Stimulated activated naive B cell treated with anti-CD40 and anti-IgM and Interleukin-4, amounts not matched to agents 10 μg/mL and 1 μg/mL and 100 μg/mL, for 72 hours (primary cell): ENCODE results near the gene ADPRM.
"Not testable (repeated sequence)": the region's sequence is repeated elsewhere in the genome, so short reads cannot be mapped to it uniquely, and the experiment has no call there.

Experiments used
- ATAC-seq, 2 donors: fragments of 150-1000 bp; cut with Tn5 transposase; replicated peaks; 2 replicates each; pipeline ENCODE4 v1.10.0; 2021; ENCODE audit warnings: moderate library complexity in 1 of 2
- DNase-seq: peaks from one replicate; pipeline ENCODE4 v3.0.0; 2021
- H3K27ac Mint-ChIP-seq: one replicate; pipeline ENCODE4 v1.8.0; 2022; ENCODE audit warnings: mild to moderate bottlenecking, mixed read lengths
- H3K27me3 Mint-ChIP-seq, 2 donors: one replicate each; pipeline ENCODE4 v1.8.0; 2022; ENCODE audit warnings: mixed read lengths in 2 of 2
- H3K36me3 Mint-ChIP-seq, 2 donors: one replicate each; pipeline ENCODE4 v1.8.0; 2022; ENCODE audit warnings: mixed read lengths in 2 of 2, mild to moderate bottlenecking in 1 of 2
- H3K4me1 Mint-ChIP-seq, 2 donors: one replicate each; pipeline ENCODE4 v1.8.0; 2022; ENCODE audit warnings: mixed read lengths in 2 of 2, mild to moderate bottlenecking in 1 of 2
- H3K4me3 Mint-ChIP-seq, 2 donors: one replicate each; pipeline ENCODE4 v1.8.0; 2022; ENCODE audit warnings: mild to moderate bottlenecking in 2 of 2, mixed read lengths in 2 of 2, moderate library complexity in 1 of 2
- H3K9me3 Mint-ChIP-seq, 2 donors: one replicate each; pipeline ENCODE4 v1.8.0; 2022; ENCODE audit warnings: mixed read lengths in 2 of 2, mild to moderate bottlenecking in 1 of 2

The ADPRM gene

GRCh38 chr17:10668775-10669174 is 28.6 kb upstream of the ADPRM start:
- H3K27ac Mint-ChIP-seq: no peak overlapping the region
- no peak overlapping the region for H3K4me3 Mint-ChIP-seq
- H3K9me3 Mint-ChIP-seq: no peaks in the 10 kb centered on the region
- H3K27me3 Mint-ChIP-seq: no peaks in the 10 kb centered on the region
- no peak for DNase-seq
- H3K36me3 Mint-ChIP-seq: peaks cover 18 to 24% of the 10 kb centered on the region in 2 donors
- ATAC-seq: no peak
- H3K4me1 Mint-ChIP-seq: no peaks in the 10 kb centered on the region

GRCh38 chr17:10673312-10673711 is 24.1 kb upstream of the ADPRM start:
- H3K27ac Mint-ChIP-seq: no peak overlapping the region
- ATAC-seq (no peak), DNase-seq (no peak)
- peaks cover 11 to 30% of the 10 kb centered on the region in 2 donors for H3K36me3 Mint-ChIP-seq
- no peak overlapping the region for H3K4me3 Mint-ChIP-seq
- H3K4me1 Mint-ChIP-seq: no peaks in the 10 kb centered on the region
- no peaks in the 10 kb centered on the region for H3K27me3 Mint-ChIP-seq
- H3K9me3 Mint-ChIP-seq: no peaks in the 10 kb centered on the region

GRCh38 chr17:10674704-10675103 is 22.7 kb upstream of the ADPRM start:
- Mint-ChIP-seq H3K36me3 (peaks cover 14 to 37% of the 10 kb centered on the region in 2 donors), H3K27ac (no peak overlapping the region), H3K4me3 (no peak overlapping the region), H3K9me3 (no peaks in the 10 kb centered on the region), H3K27me3 (no peaks in the 10 kb centered on the region), H3K4me1 (no peaks in the 10 kb centered on the region)
- DNase-seq (no peak), ATAC-seq (no peak)

GRCh38 chr17:10681866-10682446 is 15.4 kb upstream of the ADPRM start:
- no peak for DNase-seq
- Mint-ChIP-seq H3K36me3 (peaks cover 33 to 50% of the 10 kb centered on the region in 2 donors), H3K27ac (no peak overlapping the region), H3K4me1 (peaks cover 0 to 1% of the 10 kb centered on the region in 2 donors), H3K27me3 (no peaks in the 10 kb centered on the region), H3K9me3 (no peaks in the 10 kb centered on the region), H3K4me3 (no peak overlapping the region)
- no peak for ATAC-seq

GRCh38 chr17:10683853-10684252 is 13.5 kb upstream of the ADPRM start:
- no peak overlapping the region for H3K27ac Mint-ChIP-seq
- H3K36me3 Mint-ChIP-seq: peaks cover 35 to 47% of the 10 kb centered on the region in 2 donors
- no peaks in the 10 kb centered on the region for H3K9me3 Mint-ChIP-seq
- no peak overlapping the region for H3K4me3 Mint-ChIP-seq
- no peak for DNase-seq
- ATAC-seq: no peak
- H3K4me1 Mint-ChIP-seq: peaks cover 0 to 1% of the 10 kb centered on the region in 2 donors
- H3K27me3 Mint-ChIP-seq: no peaks in the 10 kb centered on the region

- Mint-ChIP-seq H3K4me3 (no peak overlapping the region), H3K27me3 (no peaks in the 10 kb centered on the region), H3K4me1 (peaks cover 14 to 16% of the 10 kb centered on the region in 2 donors), H3K9me3 (no peaks in the 10 kb centered on the region), H3K27ac (no peak overlapping the region), H3K36me3 (peaks cover 37 to 56% of the 10 kb centered on the region in 2 donors)
- DNase-seq (no peak), ATAC-seq (no peak)
These were observed 9.9 kb upstream of the ADPRM start for GRCh38 chr17:10687499-10687898.

- peak overlapping the region; percentile 92 for H3K4me3 Mint-ChIP-seq
- H3K27me3 Mint-ChIP-seq, H3K27ac Mint-ChIP-seq, ATAC-seq, H3K9me3 Mint-ChIP-seq, DNase-seq: not testable (repeated sequence)
- peaks cover 22 to 33% of the 10 kb centered on the region in 2 donors for H3K36me3 Mint-ChIP-seq
- H3K4me1 Mint-ChIP-seq: peaks cover 19 to 41% of the 10 kb centered on the region in 2 donors
These were observed 1.5 kb upstream of the ADPRM start for GRCh38 chr17:10695875-10696407.

- Mint-ChIP-seq H3K36me3 (peaks cover 10 to 19% of the 10 kb centered on the region in 2 donors), H3K4me1 (peaks cover 28 to 53% of the 10 kb centered on the region in 2 donors), H3K27me3 (no peaks in the 10 kb centered on the region), H3K9me3 (no peaks in the 10 kb centered on the region), H3K4me3 (peak overlapping the region; percentile 92), H3K27ac (peak overlapping the region; percentile 96)
- no peak for DNase-seq
- no peak for ATAC-seq
These were observed 863 bp downstream of the ADPRM start for GRCh38 chr17:10698096-10698818.

- ATAC-seq: no peak
- peaks cover 4 to 8% of the 10 kb centered on the region in 2 donors for H3K36me3 Mint-ChIP-seq
- no peak for DNase-seq
- H3K9me3 Mint-ChIP-seq: no peaks in the 10 kb centered on the region
- H3K27me3 Mint-ChIP-seq: no peaks in the 10 kb centered on the region
- peaks cover 27 to 46% of the 10 kb centered on the region in 2 donors for H3K4me1 Mint-ChIP-seq
- peak overlapping the region; percentile 30 to 39 for H3K4me3 Mint-ChIP-seq
- peak overlapping the region; percentile 74 for H3K27ac Mint-ChIP-seq
These were observed 2.5 kb downstream of the ADPRM start for GRCh38 chr17:10699856-10700255.

- H3K27me3 Mint-ChIP-seq: no peaks in the 10 kb centered on the region
- peak overlapping the region; percentile 6 to 35 for H3K4me3 Mint-ChIP-seq
- H3K36me3 Mint-ChIP-seq: peaks cover 10 to 17% of the 10 kb centered on the region in 2 donors
- peak overlapping the region; percentile 84 for H3K27ac Mint-ChIP-seq
- peaks cover 30 to 46% of the 10 kb centered on the region in 2 donors for H3K4me1 Mint-ChIP-seq
- H3K9me3 Mint-ChIP-seq: no peaks in the 10 kb centered on the region
- ATAC-seq (peak; percentile 10 to 19), DNase-seq (no peak)
These were observed 5.2 kb downstream of the ADPRM start for GRCh38 chr17:10702574-10702973.

GRCh38 chr17:10705727-10706126 is 8.3 kb downstream of the ADPRM start:
- no peak overlapping the region for H3K27ac Mint-ChIP-seq
- H3K27me3 Mint-ChIP-seq: no peaks in the 10 kb centered on the region
- peaks cover 22 to 36% of the 10 kb centered on the region in 2 donors for H3K4me1 Mint-ChIP-seq
- no peaks in the 10 kb centered on the region for H3K9me3 Mint-ChIP-seq
- no peak for DNase-seq
- no peak overlapping the region for H3K4me3 Mint-ChIP-seq
- H3K36me3 Mint-ChIP-seq: peaks cover 19 to 31% of the 10 kb centered on the region in 2 donors
- ATAC-seq: no peak

- Mint-ChIP-seq H3K27me3 (no peaks in the 10 kb centered on the region), H3K4me3 (no peak overlapping the region), H3K4me1 (peaks cover 2 to 7% of the 10 kb centered on the region in 2 donors), H3K36me3 (peaks cover 28 to 35% of the 10 kb centered on the region in 2 donors), H3K9me3 (no peaks in the 10 kb centered on the region), H3K27ac (no peak overlapping the region)
- ATAC-seq (no peak), DNase-seq (no peak)
These were observed 15.9 kb downstream of the ADPRM start for GRCh38 chr17:10713318-10713717.

GRCh38 chr17:10716218-10716617 is 18.8 kb downstream of the ADPRM start:
- H3K4me3 Mint-ChIP-seq: no peak overlapping the region
- ATAC-seq (no peak), DNase-seq (no peak)
- peaks cover 15 to 22% of the 10 kb centered on the region in 2 donors for H3K36me3 Mint-ChIP-seq
- H3K4me1 Mint-ChIP-seq: peaks cover 0 to 1% of the 10 kb centered on the region in 2 donors
- H3K27ac Mint-ChIP-seq: no peak overlapping the region
- no peaks in the 10 kb centered on the region for H3K27me3 Mint-ChIP-seq
- no peaks in the 10 kb centered on the region for H3K9me3 Mint-ChIP-seq

- DNase-seq (no peak), ATAC-seq (no peak)
- Mint-ChIP-seq H3K27ac (peak overlapping the region; percentile 10), H3K9me3 (no peaks in the 10 kb centered on the region), H3K27me3 (no peaks in the 10 kb centered on the region), H3K4me1 (peaks cover 0 to 1% of the 10 kb centered on the region in 2 donors), H3K36me3 (peaks cover 2 to 17% of the 10 kb centered on the region in 2 donors), H3K4me3 (no peak overlapping the region)
These were observed 21.2 kb downstream of the ADPRM start for GRCh38 chr17:10718547-10718946.
